ENCODE data around the gene PHYHD1.

Gene PHYHD1

DNA sequence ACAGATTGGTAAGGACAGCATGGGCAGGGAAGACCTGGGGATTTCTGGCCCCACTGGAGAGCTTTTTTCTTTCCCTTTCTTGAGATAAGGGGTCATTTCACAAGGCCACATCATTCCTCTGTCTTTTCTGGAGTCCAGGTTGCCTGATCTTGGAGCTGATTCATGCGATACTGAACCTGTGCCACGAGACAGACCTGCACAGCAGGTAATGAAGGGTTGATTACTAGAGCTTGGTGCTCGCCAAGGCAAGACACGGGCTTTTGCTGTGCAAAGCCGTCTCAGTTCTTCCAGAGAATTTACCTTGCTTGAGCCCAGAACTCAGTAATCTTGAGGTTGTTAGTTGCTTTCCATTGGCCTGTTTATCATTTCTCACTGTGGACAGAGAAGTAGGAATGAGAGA, 65.9 kb downstream of the PHYHD1 start:
- DNase-seq: no peak

DNA sequence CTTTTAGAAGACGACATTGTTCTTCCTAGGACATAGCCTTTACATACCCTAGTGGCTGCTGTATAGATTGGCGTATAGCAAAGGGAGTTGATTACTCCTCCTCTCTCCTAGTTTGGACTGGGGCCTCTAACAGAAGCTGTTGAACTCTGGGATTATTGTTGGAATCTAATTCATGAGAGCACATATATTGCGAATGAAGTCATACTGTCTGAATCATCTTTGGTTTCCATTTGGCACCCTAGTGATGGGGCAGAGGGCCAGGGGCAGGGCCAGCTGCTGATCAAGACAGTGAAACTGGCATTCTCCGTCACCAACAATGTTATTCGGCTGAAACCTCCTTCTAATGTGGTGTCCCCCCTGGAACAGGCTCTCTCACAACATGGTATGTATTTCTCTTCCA, 67.0 kb downstream of the PHYHD1 start:
- no peak for DNase-seq
